GM15510 (cell line): ENCODE results near the gene TAS2R14.

Source experiments
- POLR2A ChIP-seq: IDR thresholded peaks from 3 replicates; pipeline ENCODE4 v1.6.1; 2011; ENCODE audit warnings: borderline replicate concordance; ENCODE audit not compliant: insufficient read length; ENCODE audit errors: extremely low read depth

The TAS2R14 gene

GRCh38 chr12:10940389-10940788 lies 1.3 kb upstream of the TAS2R14 start:
- TF ChIP-seq POLR2A: no peak

- TF ChIP-seq POLR2A: no peak
Measured at GRCh38 chr12:10936506-10936905, 2.6 kb downstream of the TAS2R14 start.

GRCh38 chr12:10928746-10929286 lies 10.2 kb downstream of the TAS2R14 start, which contains the start of gene PRH2:
PRH2 (plus strand) TSS chr12:10929236; CDS start chr12:10929274, 38 bp downstream.
- no peak for TF ChIP-seq POLR2A

- TF ChIP-seq POLR2A: no peak
Measured at GRCh38 chr12:10926269-10926668, 12.8 kb downstream of the TAS2R14 start.

- TF ChIP-seq POLR2A: no peak
Measured at GRCh38 chr12:10919809-10920208, 19.3 kb downstream of the TAS2R14 start.

- no peak for TF ChIP-seq POLR2A
Measured at GRCh38 chr12:10910380-10910779, 28.7 kb downstream of the TAS2R14 start.

GRCh38 chr12:10909462-10909861 lies 29.6 kb downstream of the TAS2R14 start, which contains the start of gene TAS2R13:
TAS2R13 (minus strand) TSS chr12:10909562; CDS start chr12:10909298, 264 bp downstream.
- TF ChIP-seq POLR2A: no peak

- TF ChIP-seq POLR2A: no peak
Measured at GRCh38 chr12:10904686-10905085, 34.4 kb downstream of the TAS2R14 start.

- TF ChIP-seq POLR2A: no peak
Measured at GRCh38 chr12:10901427-10901826, 37.6 kb downstream of the TAS2R14 start.

- no peak for TF ChIP-seq POLR2A
Measured at GRCh38 chr12:10900972-10901371, 38.1 kb downstream of the TAS2R14 start.

- no peak for TF ChIP-seq POLR2A
Measured at GRCh38 chr12:10900530-10900929, 38.5 kb downstream of the TAS2R14 start.

GRCh38 chr12:10896854-10897253 lies 42.2 kb downstream of the TAS2R14 start:
- TF ChIP-seq POLR2A: no peak

GRCh38 chr12:10891937-10892336 lies 47.1 kb downstream of the TAS2R14 start:
- no peak for TF ChIP-seq POLR2A

GRCh38 chr12:10889226-10889625 lies 49.8 kb downstream of the TAS2R14 start:
- TF ChIP-seq POLR2A: no peak
